HG02884 (cell line): ENCODE results near the gene CHST13.

ENCODE experiments used
- ATAC-seq: cut with Tn5 transposase; IDR thresholded peaks from one replicate; pipeline ENCODE4 v1.9.1; 2021; ENCODE audit warnings: mild to moderate bottlenecking, moderate library complexity; ENCODE audit not compliant: unreplicated experiment

The CHST13 gene

DNA sequence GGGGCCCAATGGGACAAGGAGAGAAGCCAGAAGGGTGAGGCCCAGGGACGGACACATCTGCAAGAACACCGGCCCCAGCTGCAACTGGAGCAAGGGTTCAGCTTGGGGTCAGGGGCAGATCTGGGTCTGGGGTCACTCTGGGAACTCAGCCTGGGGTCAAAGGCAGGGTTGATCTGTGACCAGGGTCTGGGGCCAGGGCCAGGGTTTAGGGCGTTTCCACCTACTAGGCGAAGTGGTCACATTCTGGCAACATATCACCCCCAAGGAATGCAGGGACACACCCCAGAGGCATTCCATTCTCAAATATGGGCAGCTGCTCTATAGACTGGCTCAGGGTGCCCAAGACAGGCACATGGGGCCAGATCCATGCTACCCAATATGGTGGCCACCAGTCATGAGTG lies 15.4 kb upstream of the CHST13 start:
- ATAC-seq: no peak

DNA sequence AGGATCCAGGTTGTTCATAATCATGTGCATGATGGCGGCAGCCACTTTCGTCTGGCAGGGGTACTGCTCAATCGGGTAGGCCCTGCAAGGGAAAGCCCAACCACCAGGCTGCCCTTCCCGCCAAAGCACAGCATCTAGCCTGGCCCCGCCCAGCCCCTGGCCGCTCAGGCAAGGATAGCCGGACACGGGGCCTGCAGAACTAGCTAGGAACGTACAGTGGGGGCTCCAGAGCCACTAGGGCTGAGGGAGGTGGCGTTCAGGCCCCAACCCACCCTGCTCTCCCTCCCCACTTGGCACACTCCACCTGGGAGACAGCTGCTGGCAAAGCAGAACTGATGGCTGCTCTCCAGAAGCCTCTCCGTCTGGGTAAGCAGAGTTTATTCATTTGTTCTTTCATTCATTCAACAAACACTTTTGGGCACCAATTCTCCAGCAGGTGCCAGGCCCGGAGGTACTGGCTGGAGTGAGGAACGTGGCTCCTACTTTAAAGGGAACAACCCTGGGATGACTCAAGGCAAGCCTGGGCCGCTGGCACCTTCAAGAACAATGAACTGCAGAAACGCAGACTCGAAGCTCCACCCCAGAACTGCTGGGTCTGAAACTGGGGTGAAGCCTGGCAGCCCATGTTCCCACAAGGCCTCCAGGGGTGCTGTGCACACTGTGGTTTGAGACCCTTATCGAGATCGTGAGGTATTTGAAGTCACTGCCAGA lies 14.2 kb upstream of the CHST13 start:
- no peak for ATAC-seq

- no peak for ATAC-seq
These were observed 13.5 kb upstream of the CHST13 start for GRCh38 chr3:126510308-126510910.

DNA sequence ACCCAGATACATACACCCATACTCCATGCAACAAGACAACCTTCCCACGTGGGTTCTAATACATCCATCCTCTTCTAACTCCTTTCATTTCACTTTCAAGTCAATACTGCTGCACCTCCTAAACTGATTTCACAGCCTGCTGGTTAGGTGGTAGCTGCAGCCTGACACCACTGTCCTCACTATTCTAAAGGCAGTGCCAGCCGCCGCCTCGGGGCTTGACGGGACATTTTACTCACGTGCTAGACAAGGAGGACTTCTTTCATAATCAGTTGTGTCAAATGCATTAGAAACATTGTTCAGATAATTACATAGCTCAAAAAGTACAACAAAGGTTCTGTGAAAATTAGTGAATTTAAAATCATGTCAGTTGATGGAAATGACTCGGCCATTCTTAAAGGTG lies 12.7 kb upstream of the CHST13 start:
- ATAC-seq: no peak

DNA sequence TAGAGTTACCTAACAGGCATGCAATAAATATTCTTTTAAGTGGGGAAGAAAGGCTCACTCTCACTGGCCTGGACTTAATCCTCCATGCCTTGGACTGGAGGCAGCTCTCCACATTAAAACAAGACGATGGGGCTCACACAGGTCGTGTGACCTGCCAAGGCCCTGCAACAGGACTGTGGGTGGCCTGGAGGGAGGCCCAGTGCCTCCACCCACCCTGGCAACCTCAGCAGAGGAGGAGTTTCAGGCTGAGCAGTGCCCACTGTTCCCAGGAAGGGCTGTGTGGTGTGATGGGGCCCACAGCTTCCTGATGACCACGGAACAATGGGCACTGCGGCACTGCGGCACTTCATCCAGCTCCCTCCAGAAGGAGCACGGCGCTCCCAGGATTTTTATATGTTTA lies 11.9 kb upstream of the CHST13 start:
- no peak for ATAC-seq

- no peak for ATAC-seq
These were observed 10.9 kb upstream of the CHST13 start for GRCh38 chr3:126512916-126513650.

- ATAC-seq: no peak
These were observed 9.8 kb upstream of the CHST13 start for GRCh38 chr3:126514161-126514560.

DNA sequence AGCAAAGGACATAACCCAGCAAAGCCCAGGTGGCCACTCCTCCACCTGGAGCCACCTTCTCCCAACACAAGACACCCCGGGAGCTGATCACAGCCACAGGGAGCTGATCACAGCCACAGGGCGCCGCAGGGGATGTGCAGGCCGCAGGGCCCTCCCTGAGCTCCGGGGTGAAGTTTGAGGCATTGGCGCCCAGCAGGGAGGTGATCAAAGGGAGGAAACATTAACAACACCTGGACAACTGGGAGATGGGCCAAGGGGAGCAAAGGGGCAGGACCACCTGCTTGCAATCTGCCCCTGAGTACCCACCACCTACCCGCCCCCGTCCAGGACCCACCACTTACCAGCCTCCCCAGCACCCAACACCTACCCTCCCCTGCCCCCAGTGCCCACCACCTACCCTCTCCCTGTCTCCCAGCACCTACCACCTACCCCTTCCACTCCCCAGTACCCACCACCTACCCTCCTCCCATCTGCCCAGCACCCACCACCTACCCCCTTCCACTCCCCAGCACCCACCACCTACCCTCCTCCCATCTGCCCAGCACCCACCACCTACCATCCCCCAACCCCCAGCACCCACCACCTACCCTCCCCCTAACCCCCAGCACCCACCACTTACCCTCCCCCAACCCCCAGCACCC lies 8.8 kb upstream of the CHST13 start:
- ATAC-seq: no peak

DNA sequence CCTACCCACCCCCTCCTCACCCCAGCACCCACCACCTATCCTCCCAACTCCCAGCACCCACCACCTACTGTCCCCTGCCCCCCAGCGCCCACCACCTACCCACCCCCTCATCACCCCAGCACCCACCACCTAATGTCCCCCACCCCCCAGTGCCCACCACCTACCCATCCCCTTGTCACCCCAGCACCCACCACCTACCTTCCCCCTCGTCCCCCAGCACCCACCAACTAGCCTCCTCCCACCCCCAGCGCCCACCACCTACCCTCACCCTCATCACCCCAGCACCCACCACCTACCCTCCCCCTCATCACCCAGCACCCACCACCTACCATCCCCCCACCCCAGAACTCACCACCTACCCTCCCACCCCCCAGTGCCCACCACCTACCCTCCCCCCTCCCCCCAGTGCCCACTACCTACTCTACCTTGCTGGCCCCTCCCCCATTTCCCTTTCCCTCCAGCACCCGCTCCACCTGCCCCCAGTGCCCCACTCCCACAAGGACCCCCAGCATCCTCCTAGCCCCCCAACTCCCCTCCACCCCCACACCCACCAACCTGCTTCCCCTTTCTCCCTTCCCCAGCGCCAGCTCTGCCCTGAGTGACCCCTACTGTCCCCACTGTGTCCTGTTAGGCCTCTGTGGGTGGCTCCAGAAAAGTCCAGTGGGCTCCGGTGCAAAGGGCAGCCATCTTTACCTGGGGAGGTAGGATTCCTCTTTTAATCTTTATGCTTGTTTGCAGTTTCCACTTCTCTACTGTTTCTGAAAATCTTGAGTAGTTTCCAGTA lies 7.6 kb upstream of the CHST13 start:
- ATAC-seq: no peak

DNA sequence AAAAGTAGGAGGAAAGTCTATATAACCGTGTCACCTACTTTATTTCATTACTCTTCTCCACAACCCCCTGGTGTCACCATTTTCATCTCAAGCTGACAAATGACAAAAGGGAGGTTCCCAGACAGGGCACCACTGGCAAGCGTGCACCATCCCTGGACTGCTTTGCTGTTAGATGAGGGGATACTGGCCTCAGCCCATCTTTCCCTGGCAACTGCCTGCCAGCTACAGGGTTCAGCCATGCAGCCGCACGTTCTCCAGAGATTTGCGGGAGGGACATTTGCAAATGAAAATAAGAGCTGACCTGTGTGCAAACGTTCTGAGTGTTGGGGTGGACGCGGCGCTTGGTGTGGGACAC lies 7.0 kb upstream of the CHST13 start:
- no peak for ATAC-seq

DNA sequence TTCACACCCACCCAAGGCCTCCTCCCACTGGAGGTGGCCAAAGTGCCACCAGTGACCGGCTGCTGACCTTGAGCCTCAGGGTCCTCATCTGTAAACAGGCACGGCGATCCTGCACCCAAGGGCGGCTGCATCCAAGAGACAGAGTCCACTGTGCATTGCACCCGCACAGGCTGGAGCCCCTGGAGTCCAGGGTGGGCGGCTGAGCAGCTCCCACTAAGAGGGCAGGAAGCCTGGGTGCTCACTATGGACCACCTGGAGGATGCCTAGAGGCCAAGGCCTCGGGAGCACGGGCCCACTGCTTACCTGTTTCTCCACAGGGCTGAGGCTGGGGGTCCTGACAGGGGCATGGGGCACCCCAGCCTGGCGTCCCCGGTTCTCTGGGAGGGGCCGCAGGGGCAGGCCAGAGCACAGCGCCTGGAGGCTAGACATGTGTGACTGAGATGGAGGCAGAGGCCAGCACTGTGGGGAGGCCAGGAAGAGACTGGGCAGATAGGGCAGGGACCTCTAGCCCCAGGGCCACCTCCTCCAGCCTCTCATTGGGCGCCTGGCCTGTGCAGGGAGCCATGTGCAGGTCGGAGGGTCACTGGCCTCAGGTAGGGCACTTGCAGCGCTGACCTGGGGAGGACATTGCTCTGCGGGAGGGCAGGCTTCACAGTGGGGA lies 6.5 kb upstream of the CHST13 start, which contains the start of gene UROC1:
UROC1 (minus strand) TSS at position 483 of the 661 bp plus-strand sequence; CDS start at position 429, 54 bp downstream.
- no peak for ATAC-seq

DNA sequence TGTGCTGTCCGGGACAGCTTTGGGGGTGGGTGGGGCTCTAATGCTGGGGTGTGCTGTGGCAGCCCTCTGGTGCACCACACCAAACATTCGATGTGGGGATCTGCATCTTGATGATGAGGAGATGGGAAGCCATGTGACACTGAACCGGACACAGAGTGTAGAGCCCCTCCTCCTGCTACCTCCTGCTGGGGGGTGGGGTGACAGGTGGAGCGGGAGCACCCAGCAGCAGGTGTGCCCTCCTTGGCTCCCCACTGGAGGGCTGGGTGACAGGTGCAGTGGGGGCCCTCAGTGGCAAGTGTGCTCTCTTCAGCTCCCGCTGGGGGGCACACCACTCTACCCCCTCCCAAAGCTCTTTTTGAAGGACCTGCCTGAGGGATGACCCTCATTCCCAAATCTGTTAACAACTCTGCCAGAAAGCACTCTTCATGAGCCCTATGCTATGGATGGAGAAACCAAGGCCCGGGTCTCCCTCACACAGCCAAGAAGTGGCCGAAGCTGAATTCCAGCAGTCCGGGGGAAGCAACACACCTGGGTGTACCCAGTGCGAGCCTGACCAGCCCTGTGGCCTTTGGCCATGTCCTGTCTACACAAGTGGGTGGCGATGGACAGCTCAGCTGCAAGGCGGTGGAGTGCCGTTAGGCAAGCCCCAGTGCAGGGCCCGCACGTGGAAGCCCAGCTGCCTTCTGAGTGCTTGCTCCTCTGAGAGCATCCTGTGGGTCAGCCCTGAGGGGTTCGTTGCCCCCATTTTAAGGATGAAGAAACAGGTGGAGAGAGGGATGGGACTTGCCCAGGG lies 5.8 kb upstream of the CHST13 start:
- ATAC-seq: no peak

DNA sequence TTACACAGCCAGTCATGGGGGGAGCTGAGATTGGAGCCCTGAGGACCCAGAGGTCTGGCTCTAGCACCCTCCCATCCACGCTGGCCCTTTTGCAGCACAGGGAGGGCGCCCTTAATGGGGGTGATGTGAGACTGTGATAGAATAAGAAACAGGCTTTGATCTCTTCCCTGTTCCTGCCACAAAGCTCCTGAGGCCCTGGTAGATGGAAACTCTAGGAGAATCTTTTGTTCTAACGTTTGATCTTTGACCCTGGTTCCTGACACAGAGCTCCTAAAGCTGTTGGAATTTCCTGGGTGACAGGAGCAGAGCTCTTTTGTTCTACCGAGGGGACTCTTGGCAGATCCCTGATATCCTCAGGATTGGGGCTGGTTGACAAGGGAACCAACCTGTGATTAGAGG lies 5.2 kb upstream of the CHST13 start:
- no peak for ATAC-seq

GRCh38 chr3:126519506-126520455 lies 4.2 kb upstream of the CHST13 start:
- no peak for ATAC-seq

DNA sequence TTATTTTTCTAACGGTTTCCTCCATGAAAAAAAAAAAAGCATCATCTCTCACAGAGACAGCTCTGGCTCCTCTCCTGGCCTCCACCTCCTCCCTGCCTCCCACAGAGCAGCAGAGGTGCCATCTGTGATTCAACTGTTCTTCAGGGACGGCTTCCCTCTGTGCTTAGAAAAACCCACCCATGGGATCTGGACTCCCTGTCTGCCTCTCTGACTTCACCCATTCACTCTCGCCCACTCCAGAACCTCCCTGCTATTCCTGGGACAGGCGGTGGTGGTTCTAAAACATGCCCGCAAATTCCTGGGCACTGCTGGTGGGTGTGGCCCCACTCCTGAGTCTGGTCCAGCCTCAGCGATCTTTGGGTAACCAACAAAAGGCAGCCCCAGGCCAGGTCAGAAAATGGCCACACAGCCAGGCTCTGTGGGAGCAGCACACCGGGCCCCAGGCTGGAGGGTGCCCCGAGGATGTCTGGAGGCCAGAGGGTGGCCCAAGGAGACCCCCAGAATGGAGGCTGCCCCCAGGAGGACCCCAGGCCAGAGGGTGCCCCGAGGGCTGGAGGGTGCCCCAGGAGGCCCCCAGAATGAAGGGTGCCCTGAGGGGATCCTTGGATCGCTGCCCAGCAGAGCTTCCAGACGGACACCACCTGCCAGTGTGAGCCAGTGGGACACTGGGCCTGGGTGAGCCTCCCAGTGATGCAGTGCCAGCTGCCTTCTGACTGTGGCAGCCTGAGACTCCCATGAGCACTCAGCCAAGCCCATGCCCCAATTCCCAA lies 2.6 kb upstream of the CHST13 start:
- ATAC-seq: no peak

DNA sequence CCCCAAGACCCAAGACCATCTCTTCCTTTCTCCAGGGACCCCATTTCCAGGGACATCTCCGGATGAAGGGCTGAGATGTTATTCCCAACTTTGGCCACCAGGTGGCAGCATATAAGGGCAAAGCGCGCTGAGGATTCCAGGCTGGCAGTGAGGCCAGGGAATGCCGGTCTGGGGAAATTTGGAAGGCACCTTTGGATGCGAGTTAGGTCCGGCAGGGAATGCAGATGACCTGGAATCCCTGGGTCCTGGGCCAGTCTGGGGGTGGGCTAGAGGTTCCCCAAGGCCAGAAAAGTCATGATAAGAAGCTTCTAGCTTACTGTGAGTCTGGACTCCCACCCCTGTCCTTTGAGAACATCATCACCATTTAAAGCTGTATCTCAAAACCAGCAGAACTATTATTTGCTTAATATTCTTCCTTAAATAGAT lies 1.6 kb upstream of the CHST13 start:
- no peak for ATAC-seq

- ATAC-seq: no peak
These were observed 554 bp downstream of the CHST13 start for GRCh38 chr3:126524429-126524988.
